Right lobe of liver (tissue), 4 donors: ENCODE measurements around the gene SRP68.

Experiments
- POLR2A ChIP-seq: fragments of 450-650 bp; IDR thresholded peaks from one replicate; pipeline ENCODE4 v1.6.1; 2017; ENCODE audit warnings: antibody characterized with exemption, mild to moderate bottlenecking
- TF ChIP-seq, protein P1 (sequence below), 4 donors: fragments of 200-600 bp in 3 of 4; fragments of 450-650 bp in 1 of 4; IDR thresholded peaks; one replicate each; pipeline versions ENCODE4 v1.5.1 to v1.8.0; 2016 to 2022; ENCODE audit warnings: antibody characterized with exemption in 4 of 4, mild to moderate bottlenecking in 2 of 4
- donor health status: DM: no; HTN: no; CAD: no.
- donor health status: DM: no; HTN: no; CAD: no.
- donor health status: DM: no; HTN: yes; CAD: no.

DNA sequence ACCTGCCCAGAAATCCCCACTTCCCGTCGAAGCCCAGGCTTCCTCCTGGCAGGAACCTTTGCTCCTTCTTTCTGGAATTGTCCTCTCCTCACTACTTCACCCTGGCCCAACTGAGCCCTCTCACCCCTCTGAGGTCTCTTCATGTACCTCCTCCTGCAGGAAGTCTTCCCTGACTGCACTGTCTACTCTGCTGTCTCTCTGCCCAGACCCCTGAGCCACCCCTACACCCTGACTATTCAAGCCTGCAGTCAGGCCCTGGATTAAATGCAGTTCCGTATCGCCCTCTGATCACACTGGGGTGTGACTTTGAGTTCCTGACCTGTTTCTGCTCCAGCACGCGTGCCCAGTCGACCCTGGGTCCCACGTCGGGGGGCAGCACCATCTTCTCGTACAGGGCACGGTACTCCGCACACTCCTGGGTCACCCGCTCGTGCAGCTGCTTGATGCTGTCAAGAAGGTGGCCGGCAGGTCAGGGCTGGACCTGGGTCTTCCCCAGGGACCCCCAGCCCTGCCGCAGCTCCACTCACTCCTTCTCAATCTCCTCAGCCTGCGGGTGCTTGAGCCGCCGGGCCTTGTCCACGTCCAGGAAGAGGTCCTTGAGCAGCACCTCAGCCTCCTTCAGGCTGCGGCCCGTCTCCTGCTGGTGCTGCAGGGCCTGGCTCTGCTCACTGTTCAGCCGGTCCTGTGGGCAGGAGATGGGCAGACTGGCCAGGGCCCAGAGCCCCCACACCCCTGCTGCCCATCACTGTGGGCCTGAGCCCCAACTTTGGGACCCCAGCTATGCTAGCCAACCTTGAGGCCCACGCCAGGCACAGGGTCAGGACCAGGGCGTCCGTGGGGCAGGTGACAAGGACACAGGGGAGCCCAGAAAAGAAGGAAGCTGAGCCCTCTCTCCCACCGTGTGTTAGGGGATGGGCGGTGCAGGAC lies 49.1 kb downstream of the SRP68 start:
- TF ChIP-seq, protein P1, sequence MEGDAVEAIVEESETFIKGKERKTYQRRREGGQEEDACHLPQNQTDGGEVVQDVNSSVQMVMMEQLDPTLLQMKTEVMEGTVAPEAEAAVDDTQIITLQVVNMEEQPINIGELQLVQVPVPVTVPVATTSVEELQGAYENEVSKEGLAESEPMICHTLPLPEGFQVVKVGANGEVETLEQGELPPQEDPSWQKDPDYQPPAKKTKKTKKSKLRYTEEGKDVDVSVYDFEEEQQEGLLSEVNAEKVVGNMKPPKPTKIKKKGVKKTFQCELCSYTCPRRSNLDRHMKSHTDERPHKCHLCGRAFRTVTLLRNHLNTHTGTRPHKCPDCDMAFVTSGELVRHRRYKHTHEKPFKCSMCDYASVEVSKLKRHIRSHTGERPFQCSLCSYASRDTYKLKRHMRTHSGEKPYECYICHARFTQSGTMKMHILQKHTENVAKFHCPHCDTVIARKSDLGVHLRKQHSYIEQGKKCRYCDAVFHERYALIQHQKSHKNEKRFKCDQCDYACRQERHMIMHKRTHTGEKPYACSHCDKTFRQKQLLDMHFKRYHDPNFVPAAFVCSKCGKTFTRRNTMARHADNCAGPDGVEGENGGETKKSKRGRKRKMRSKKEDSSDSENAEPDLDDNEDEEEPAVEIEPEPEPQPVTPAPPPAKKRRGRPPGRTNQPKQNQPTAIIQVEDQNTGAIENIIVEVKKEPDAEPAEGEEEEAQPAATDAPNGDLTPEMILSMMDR (IDR thresholded peaks at IDR 0.05) = no peak
- TF ChIP-seq POLR2A = no peak
